Measurements from ENCODE around the gene SLC2A1. TPM values are rescaled to one million over a fixed set of nuclear protein-coding genes. Genes with fewer than 3 reads are reported as not detected.

SLC2A1 gene
- total and polyA plus RNA-seq, 9 of the 15 experiments (the other 6 are each of a cell fraction or from before 2014, with no cell fraction given) = 12.6 to 153 (median 48.0) TPM

GRCh38 chr1:42966688-42967612 lies 8.3 kb upstream of the SLC2A1 start (continued):
- TF ChIP-seq, protein P1, sequence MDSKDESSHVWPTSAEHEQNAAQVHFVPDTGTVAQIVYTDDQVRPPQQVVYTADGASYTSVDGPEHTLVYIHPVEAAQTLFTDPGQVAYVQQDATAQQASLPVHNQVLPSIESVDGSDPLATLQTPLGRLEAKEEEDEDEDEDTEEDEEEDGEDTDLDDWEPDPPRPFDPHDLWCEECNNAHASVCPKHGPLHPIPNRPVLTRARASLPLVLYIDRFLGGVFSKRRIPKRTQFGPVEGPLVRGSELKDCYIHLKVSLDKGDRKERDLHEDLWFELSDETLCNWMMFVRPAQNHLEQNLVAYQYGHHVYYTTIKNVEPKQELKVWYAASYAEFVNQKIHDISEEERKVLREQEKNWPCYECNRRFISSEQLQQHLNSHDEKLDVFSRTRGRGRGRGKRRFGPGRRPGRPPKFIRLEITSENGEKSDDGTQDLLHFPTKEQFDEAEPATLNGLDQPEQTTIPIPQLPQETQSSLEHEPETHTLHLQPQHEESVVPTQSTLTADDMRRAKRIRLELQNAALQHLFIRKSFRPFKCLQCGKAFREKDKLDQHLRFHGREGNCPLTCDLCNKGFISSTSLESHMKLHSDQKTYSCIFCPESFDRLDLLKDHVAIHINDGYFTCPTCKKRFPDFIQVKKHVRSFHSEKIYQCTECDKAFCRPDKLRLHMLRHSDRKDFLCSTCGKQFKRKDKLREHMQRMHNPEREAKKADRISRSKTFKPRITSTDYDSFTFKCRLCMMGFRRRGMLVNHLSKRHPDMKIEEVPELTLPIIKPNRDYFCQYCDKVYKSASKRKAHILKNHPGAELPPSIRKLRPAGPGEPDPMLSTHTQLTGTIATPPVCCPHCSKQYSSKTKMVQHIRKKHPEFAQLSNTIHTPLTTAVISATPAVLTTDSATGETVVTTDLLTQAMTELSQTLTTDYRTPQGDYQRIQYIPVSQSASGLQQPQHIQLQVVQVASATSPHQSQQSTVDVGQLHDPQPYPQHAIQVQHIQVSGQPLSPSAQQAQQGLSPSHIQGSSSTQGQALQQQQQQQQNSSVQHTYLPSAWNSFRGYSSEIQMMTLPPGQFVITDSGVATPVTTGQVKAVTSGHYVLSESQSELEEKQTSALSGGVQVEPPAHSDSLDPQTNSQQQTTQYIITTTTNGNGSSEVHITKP (IDR thresholded peaks at IDR 0.05; ENCODE audit: partially characterized antibody) = peak; percentile 54
- TF ChIP-seq ZNF253 (CRISPR knock-in tag; conservative IDR thresholded peaks at IDR 0.05) (no peak), ARID1B (IDR thresholded peaks at IDR 0.05) (peak; percentile 91), SIN3A (IDR thresholded peaks at IDR 0.05; ENCODE audit: borderline replicate concordance in 2 of 2, control insufficient read depth in 1 of 2, low read depth in 2 of 2, low read length in 2 of 2) (no peak), ZBTB33 (CRISPR knock-in tag; IDR thresholded peaks at IDR 0.05) (no peak), ZNF778 (CRISPR knock-in tag; IDR thresholded peaks at IDR 0.05) (no peak), ESRRB (CRISPR knock-in tag; IDR thresholded peaks at IDR 0.05; ENCODE audit: borderline replicate concordance) (no peak), ZNF507 (tag; conservative IDR thresholded peaks at IDR 0.05) (no peak), FOS (IDR thresholded peaks at IDR 0.05; ENCODE audit: extremely low read depth, insufficient read length) (peak; percentile 44), NCOA6 (IDR thresholded peaks at IDR 0.05) (no peak), TCFL5 (CRISPR knock-in tag; conservative IDR thresholded peaks at IDR 0.05) (no peak), PPARD (CRISPR knock-in tag; IDR thresholded peaks at IDR 0.05) (no peak)
- TF ChIP-seq, protein P2, sequence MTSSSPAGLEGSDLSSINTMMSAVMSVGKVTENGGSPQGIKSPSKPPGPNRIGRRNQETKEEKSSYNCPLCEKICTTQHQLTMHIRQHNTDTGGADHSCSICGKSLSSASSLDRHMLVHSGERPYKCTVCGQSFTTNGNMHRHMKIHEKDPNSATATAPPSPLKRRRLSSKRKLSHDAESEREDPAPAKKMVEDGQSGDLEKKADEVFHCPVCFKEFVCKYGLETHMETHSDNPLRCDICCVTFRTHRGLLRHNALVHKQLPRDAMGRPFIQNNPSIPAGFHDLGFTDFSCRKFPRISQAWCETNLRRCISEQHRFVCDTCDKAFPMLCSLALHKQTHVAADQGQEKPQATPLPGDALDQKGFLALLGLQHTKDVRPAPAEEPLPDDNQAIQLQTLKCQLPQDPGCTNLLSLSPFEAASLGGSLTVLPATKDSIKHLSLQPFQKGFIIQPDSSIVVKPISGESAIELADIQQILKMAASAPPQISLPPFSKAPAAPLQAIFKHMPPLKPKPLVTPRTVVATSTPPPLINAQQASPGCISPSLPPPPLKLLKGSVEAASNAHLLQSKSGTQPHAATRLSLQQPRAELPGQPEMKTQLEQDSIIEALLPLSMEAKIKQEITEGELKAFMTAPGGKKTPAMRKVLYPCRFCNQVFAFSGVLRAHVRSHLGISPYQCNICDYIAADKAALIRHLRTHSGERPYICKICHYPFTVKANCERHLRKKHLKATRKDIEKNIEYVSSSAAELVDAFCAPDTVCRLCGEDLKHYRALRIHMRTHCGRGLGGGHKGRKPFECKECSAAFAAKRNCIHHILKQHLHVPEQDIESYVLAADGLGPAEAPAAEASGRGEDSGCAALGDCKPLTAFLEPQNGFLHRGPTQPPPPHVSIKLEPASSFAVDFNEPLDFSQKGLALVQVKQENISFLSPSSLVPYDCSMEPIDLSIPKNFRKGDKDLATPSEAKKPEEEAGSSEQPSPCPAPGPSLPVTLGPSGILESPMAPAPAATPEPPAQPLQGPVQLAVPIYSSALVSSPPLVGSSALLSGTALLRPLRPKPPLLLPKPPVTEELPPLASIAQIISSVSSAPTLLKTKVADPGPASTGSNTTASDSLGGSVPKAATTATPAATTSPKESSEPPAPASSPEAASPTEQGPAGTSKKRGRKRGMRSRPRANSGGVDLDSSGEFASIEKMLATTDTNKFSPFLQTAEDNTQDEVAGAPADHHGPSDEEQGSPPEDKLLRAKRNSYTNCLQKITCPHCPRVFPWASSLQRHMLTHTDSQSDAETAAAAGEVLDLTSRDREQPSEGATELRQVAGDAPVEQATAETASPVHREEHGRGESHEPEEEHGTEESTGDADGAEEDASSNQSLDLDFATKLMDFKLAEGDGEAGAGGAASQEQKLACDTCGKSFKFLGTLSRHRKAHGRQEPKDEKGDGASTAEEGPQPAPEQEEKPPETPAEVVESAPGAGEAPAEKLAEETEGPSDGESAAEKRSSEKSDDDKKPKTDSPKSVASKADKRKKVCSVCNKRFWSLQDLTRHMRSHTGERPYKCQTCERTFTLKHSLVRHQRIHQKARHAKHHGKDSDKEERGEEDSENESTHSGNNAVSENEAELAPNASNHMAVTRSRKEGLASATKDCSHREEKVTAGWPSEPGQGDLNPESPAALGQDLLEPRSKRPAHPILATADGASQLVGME (CRISPR knock-in tag; IDR thresholded peaks at IDR 0.05) = no peak
